Gastrocnemius medialis (tissue), 4 donors: ENCODE measurements around the gene TNFRSF21. TPM values are rescaled to one million over a fixed set of nuclear protein-coding genes. Genes with fewer than 3 reads are reported as not detected.
A peak's percentile ranks its signal among the peaks of the same experiment; 100 is the strongest.

Source experiments
- ATAC-seq, 2 donors: fragments of 150-250 bp; one replicate each; pipeline ENCODE4 v1.9.1; 2016
- DNase-seq, 2 donors: peaks; one replicate each; pipeline ENCODE4 v3.0.0-alpha.2; 2019
- H3K27ac ChIP-seq, 4 donors: fragments of 200-600 bp; sonication (generic); 1 replicate in 1 of 4; 2 replicates in 3 of 4; pipeline ENCODE4 v1.5.1; 2016 to 2018; ENCODE audit warnings: mild to moderate bottlenecking in 2 of 4, moderate library complexity in 1 of 4
- H3K27me3 ChIP-seq, 3 donors: fragments of 200-600 bp; sonication (generic) in 2 of 3; 1 replicate in 1 of 3; 2 replicates in 2 of 3; pipeline versions ENCODE4 v1.5.1 to v1.6.0; 2016 to 2019; ENCODE audit warnings: mild to moderate bottlenecking in 1 of 3, moderate library complexity in 1 of 3
- H3K36me3 ChIP-seq, 2 donors: fragments of 200-600 bp; sonication (generic) in 1 of 2; one replicate each; pipeline ENCODE4 v1.5.1; 2017 to 2018
- H3K4me1 ChIP-seq, 2 donors: fragments of 200-600 bp; sonication (generic) in 1 of 2; one replicate each; pipeline ENCODE4 v1.5.1; 2016 to 2017; ENCODE audit warnings: mild to moderate bottlenecking in 2 of 2
- H3K4me3 ChIP-seq, 4 donors: fragments of 200-600 bp; sonication (generic) in 3 of 4; 1 replicate in 1 of 4; 2 replicates in 3 of 4; pipeline ENCODE4 v1.5.1; 2016 to 2019; ENCODE audit warnings: mild to moderate bottlenecking in 2 of 4
- H3K9me3 ChIP-seq, 3 donors: fragments of 200-600 bp; sonication (generic) in 2 of 3; 1 replicate in 1 of 3; 2 replicates in 2 of 3; pipeline ENCODE4 v1.5.1; 2016 to 2019
- CTCF ChIP-seq, 5 experiments: fragments of 450-650 bp in 3 of 5; fragments of 200-600 bp in 2 of 5; sonication (generic) in 2 of 5; IDR thresholded peaks in 4 of 5; conservative IDR thresholded peaks in 1 of 5; 1 replicate in 4 of 5; 2 replicates in 1 of 5; pipeline ENCODE4 v1.5.1; 2016 to 2019; ENCODE audit warnings: antibody characterized with exemption in 5 of 5, mild to moderate bottlenecking in 3 of 5, moderate library complexity in 3 of 5
- POLR2A ChIP-seq, 2 donors: fragments of 450-650 bp; IDR thresholded peaks; one replicate each; pipeline ENCODE4 v1.6.1; 2017; ENCODE audit warnings: antibody characterized with exemption in 2 of 2, mild to moderate bottlenecking in 2 of 2, moderate library complexity in 2 of 2
- in situ Hi-C, 4 donors: fragments of 200-750 bp; cut with MboI; loops; one replicate each; pipeline versions ENCODE4 v1.15.0 to v1.8.0; 2017; ENCODE audit warnings: low sequenced_read_pairs in 4 of 4
- intact Hi-C: fragments of 100-400 bp; cut with DNase I; formaldehyde crosslinking; loops from one replicate; pipeline ENCODE4 v1.15.1; 2023; ENCODE audit warnings: low total_unique reads
- total RNA-seq, 4 donors: library from RNA; depleted of rRNA; stranded (reverse); fragments of >200 nt; gene quantifications; one replicate each; pipeline versions ENCODE4 v1.1.0 to v1.2.3, GENCODE V29; 2016

TNFRSF21 gene
- total RNA-seq, 4 donors from 2014 or later = 2.8 to 5.3 (median 3.7) TPM

GRCh38 chr6:47307362-47308197 lies 2.1 kb downstream of the TNFRSF21 start:
- TF ChIP-seq POLR2A (IDR thresholded peaks at IDR 0.05) (no peak), CTCF (IDR thresholded peaks at IDR 0.05 in 4 of 5, conservative IDR thresholded peaks at IDR 0.05 in 1 of 5) (no peak)
- Histone ChIP-seq H3K36me3 (no peaks in the 10 kb centered on the region), H3K27ac (no peak overlapping the region), H3K9me3 (no peaks in the 10 kb centered on the region), H3K4me3 (peak overlapping the region; percentile 62 to 81 (median 70)), H3K27me3 (peaks cover 11 to 24% (median 24%) of the 10 kb centered on the region in 3 donors), H3K4me1 (peaks cover 4 to 10% of the 10 kb centered on the region in 2 donors)
- ATAC-seq (no peak), DNase-seq (no peak)
- intact Hi-C loops = loop anchor here (2.0 to 5.0 kb wide), 2 partner anchors 65 to 459 kb away; no protein-coding TSS in a partner anchor
- in situ Hi-C loops = loop anchor here (10.0 to 25.0 kb wide), 4 partner anchors 203 to 470 kb away; no protein-coding TSS in a partner anchor

GRCh38 chr6:47306887-47307286 lies 2.8 kb downstream of the TNFRSF21 start:
- no peak overlapping the region for H3K27ac ChIP-seq
- H3K9me3 ChIP-seq = no peaks in the 10 kb centered on the region
- H3K4me1 ChIP-seq = peaks cover 4 to 10% of the 10 kb centered on the region in 2 donors
- in situ Hi-C loops = loop anchor here (10.0 to 25.0 kb wide), 4 partner anchors 202 to 470 kb away; no protein-coding TSS in a partner anchor
- intact Hi-C loops = loop anchor here (5.0 kb wide), 1 partner anchor 65 kb away; no protein-coding TSS in a partner anchor
- no peaks in the 10 kb centered on the region for H3K36me3 ChIP-seq
- TF ChIP-seq CTCF (IDR thresholded peaks at IDR 0.05 in 4 of 5, conservative IDR thresholded peaks at IDR 0.05 in 1 of 5) (no peak), POLR2A (IDR thresholded peaks at IDR 0.05) (no peak)
- DNase-seq (no peak), ATAC-seq (no peak)
- peak overlapping the region in 1 of 4 donors; percentile 64 for H3K4me3 ChIP-seq
- H3K27me3 ChIP-seq = peaks cover 11 to 24% (median 24%) of the 10 kb centered on the region in 3 donors

- H3K9me3 ChIP-seq = no peaks in the 10 kb centered on the region
- intact Hi-C loops = no loop called here
- H3K27ac ChIP-seq = no peak overlapping the region
- DNase-seq (no peak), ATAC-seq (no peak)
- H3K27me3 ChIP-seq = peaks cover 10 to 24% (median 23%) of the 10 kb centered on the region in 3 donors
- TF ChIP-seq POLR2A (IDR thresholded peaks at IDR 0.05) = no peak
- no peak for TF ChIP-seq CTCF (IDR thresholded peaks at IDR 0.05 in 4 of 5, conservative IDR thresholded peaks at IDR 0.05 in 1 of 5)
- in situ Hi-C loops = loop anchor here (10.0 to 25.0 kb wide), 4 partner anchors 199 to 467 kb away; no protein-coding TSS in a partner anchor
- H3K36me3 ChIP-seq = no peaks in the 10 kb centered on the region
- H3K4me3 ChIP-seq = no peak overlapping the region
- peaks cover 4 to 6% of the 10 kb centered on the region in 2 donors for H3K4me1 ChIP-seq
These were observed 5.8 kb downstream of the TNFRSF21 start for GRCh38 chr6:47303861-47304260.

GRCh38 chr6:47303342-47303741 lies 6.4 kb downstream of the TNFRSF21 start:
- intact Hi-C loops = no loop called here
- peaks cover under 1% of the 10 kb centered on the region in 2 donors for H3K4me1 ChIP-seq
- no peak for TF ChIP-seq POLR2A (IDR thresholded peaks at IDR 0.05)
- H3K27me3 ChIP-seq = peaks cover 5 to 19% (median 18%) of the 10 kb centered on the region in 3 donors
- no peak overlapping the region for H3K4me3 ChIP-seq
- in situ Hi-C loops = loop anchor here (10.0 to 25.0 kb wide), 4 partner anchors 199 to 466 kb away; no protein-coding TSS in a partner anchor
- no peaks in the 10 kb centered on the region for H3K9me3 ChIP-seq
- ATAC-seq = no peak
- no peak for DNase-seq
- H3K27ac ChIP-seq = no peak overlapping the region
- no peaks in the 10 kb centered on the region for H3K36me3 ChIP-seq

GRCh38 chr6:47302043-47302442 lies 7.7 kb downstream of the TNFRSF21 start:
- DNase-seq = no peak
- Histone ChIP-seq H3K27ac (no peak overlapping the region), H3K9me3 (no peaks in the 10 kb centered on the region), H3K36me3 (no peaks in the 10 kb centered on the region), H3K4me1 (no peaks in the 10 kb centered on the region), H3K27me3 (peaks cover 0 to 6% (median 5%) of the 10 kb centered on the region in 3 donors), H3K4me3 (no peak overlapping the region)
- TF ChIP-seq CTCF (IDR thresholded peaks at IDR 0.05 in 4 of 5, conservative IDR thresholded peaks at IDR 0.05 in 1 of 5) (no peak), POLR2A (IDR thresholded peaks at IDR 0.05) (no peak)
- in situ Hi-C loops (loop anchor here (10.0 to 25.0 kb wide), 4 partner anchors 197 to 465 kb away; no protein-coding TSS in a partner anchor), intact Hi-C loops (no loop called here)
- ATAC-seq = no peak
